ENCODE data around the gene PCDHGB4. TPM values are rescaled to one million over a fixed set of nuclear protein-coding genes. Genes with fewer than 3 reads are reported as not detected.
"Not testable (repeated sequence)": the region's sequence is repeated elsewhere in the genome, so short reads cannot be mapped to it uniquely, and the experiment has no call there.

The PCDHGB4 gene
- 11.1 and 19.5 TPM in 2 replicates for total RNA-seq

- DNase-seq (ENCODE audit: extremely low read depth, low read depth, low spot score): not testable (repeated sequence)
Measured at GRCh38 chr5:141387557-141388311, at the start of gene PCDHGB4. Gene PCDHGB4 (plus strand): TSS chr5:141387698. CDS start chr5:141387885, 187 bp downstream.

- DNase-seq (ENCODE audit: extremely low read depth, low read depth, low spot score): no peak
Measured at GRCh38 chr5:141338538-141339306, 48.8 kb upstream of the PCDHGB4 start, which contains the start of gene PCDHGA2. Gene PCDHGA2 (plus strand): TSS chr5:141338760.

GRCh38 chr5:141340781-141341354 is 46.6 kb upstream of the PCDHGB4 start:
- DNase-seq (ENCODE audit: extremely low read depth, low read depth, low spot score): not testable (repeated sequence)

GRCh38 chr5:141342773-141343172 is 44.7 kb upstream of the PCDHGB4 start:
- no peak for DNase-seq (ENCODE audit: extremely low read depth, low read depth, low spot score)

GRCh38 chr5:141343242-141343952 is 44.1 kb upstream of the PCDHGB4 start, which contains the start of gene PCDHGA3:
Gene PCDHGA3 (plus strand): TSS chr5:141343829. CDS start chr5:141344034, 205 bp downstream.
- no peak for DNase-seq (ENCODE audit: extremely low read depth, low read depth, low spot score)

- DNase-seq (ENCODE audit: extremely low read depth, low read depth, low spot score): no peak
Measured at GRCh38 chr5:141343953-141344463, 43.5 kb upstream of the PCDHGB4 start.

- no peak for DNase-seq (ENCODE audit: extremely low read depth, low read depth, low spot score)
Measured at GRCh38 chr5:141345327-141345726, 42.2 kb upstream of the PCDHGB4 start.

- not testable (repeated sequence) for DNase-seq (ENCODE audit: extremely low read depth, low read depth, low spot score)
Measured at GRCh38 chr5:141346017-141346416, 41.5 kb upstream of the PCDHGB4 start.

GRCh38 chr5:141349917-141350619 is 37.4 kb upstream of the PCDHGB4 start, which contains the start of gene PCDHGB1:
Gene PCDHGB1 (plus strand): TSS chr5:141350099. CDS start chr5:141350261, 162 bp downstream.
- no peak for DNase-seq (ENCODE audit: extremely low read depth, low read depth, low spot score)

GRCh38 chr5:141351591-141351990 is 35.9 kb upstream of the PCDHGB4 start:
- no peak for DNase-seq (ENCODE audit: extremely low read depth, low read depth, low spot score)

- no peak for DNase-seq (ENCODE audit: extremely low read depth, low read depth, low spot score)
Measured at GRCh38 chr5:141354900-141355469, 32.5 kb upstream of the PCDHGB4 start, which contains the start of gene PCDHGA4. Gene PCDHGA4 (plus strand): TSS chr5:141355021. CDS start chr5:141355108, 87 bp downstream.

- DNase-seq (ENCODE audit: extremely low read depth, low read depth, low spot score): no peak
Measured at GRCh38 chr5:141355641-141356040, 31.9 kb upstream of the PCDHGB4 start.

GRCh38 chr5:141356133-141356532 is 31.4 kb upstream of the PCDHGB4 start:
- no peak for DNase-seq (ENCODE audit: extremely low read depth, low read depth, low spot score)

GRCh38 chr5:141356950-141357349 is 30.5 kb upstream of the PCDHGB4 start:
- DNase-seq (ENCODE audit: extremely low read depth, low read depth, low spot score): no peak

- no peak for DNase-seq (ENCODE audit: extremely low read depth, low read depth, low spot score)
Measured at GRCh38 chr5:141359790-141360426, 27.6 kb upstream of the PCDHGB4 start, which contains the start of gene PCDHGB2. Gene PCDHGB2 (plus strand): TSS chr5:141359994. CDS start chr5:141360136, 142 bp downstream.

- DNase-seq (ENCODE audit: extremely low read depth, low read depth, low spot score): no peak
Measured at GRCh38 chr5:141360685-141361084, 26.8 kb upstream of the PCDHGB4 start.

GRCh38 chr5:141362719-141363118 is 24.8 kb upstream of the PCDHGB4 start:
- DNase-seq (ENCODE audit: extremely low read depth, low read depth, low spot score): no peak

GRCh38 chr5:141363952-141364660 is 23.4 kb upstream of the PCDHGB4 start, which contains the start of gene PCDHGA5:
Gene PCDHGA5 (plus strand): TSS chr5:141364162. CDS start chr5:141364331, 169 bp downstream.
- no peak for DNase-seq (ENCODE audit: extremely low read depth, low read depth, low spot score)

All from glomerular endothelial cell (primary cell).